ENCODE measurements around the gene CCDC117.

The CCDC117 gene

GRCh38 chr22:28795932-28796856, 23.7 kb downstream of the CCDC117 start:
- no peaks in the 10 kb centered on the region for H3K27me3 ChIP-seq (ENCODE audit: insufficient read depth, low read length)
- no peak overlapping the region for H4K8ac ChIP-seq (ENCODE audit: low read depth, low read length)
- no peak overlapping the region for H3K4me3 ChIP-seq (ENCODE audit: low read depth, low read length)
- H2BK5ac ChIP-seq (ENCODE audit: low read depth, low read length, poor library complexity), result no peak overlapping the region
- no peaks in the 10 kb centered on the region for H3K9me3 ChIP-seq (ENCODE audit: insufficient read depth, low read depth, low read length)
- no peak overlapping the region for H2AFZ ChIP-seq (ENCODE audit: insufficient read depth, low read length, poor library complexity)
- H2AK5ac ChIP-seq (ENCODE audit: low read length), result no peak overlapping the region
- DNase-seq, result no peak
- no CpG with 5 or more reads among the region's 5 CpGs for WGBS (ENCODE audit: extremely low coverage, insufficient coverage, insufficient read length)
- no peak overlapping the region for H3K23ac ChIP-seq (ENCODE audit: low read length)
- no peak overlapping the region for H3K14ac ChIP-seq (ENCODE audit: low read length)
- H3K4ac ChIP-seq (ENCODE audit: low read depth, low read length), result no peak overlapping the region
- no peak overlapping the region for H4K12ac ChIP-seq (ENCODE audit: low read depth, low read length)
- H2BK120ac ChIP-seq (ENCODE audit: insufficient read depth, low read length, poor library complexity), result no peak overlapping the region
- no peak overlapping the region for H3K4me2 ChIP-seq (ENCODE audit: low read length)
- peaks cover 14% of the 10 kb centered on the region for H3K79me1 ChIP-seq (ENCODE audit: low read length)
- H3K18ac ChIP-seq (ENCODE audit: low read length), result no peak overlapping the region
- H4K91ac ChIP-seq (ENCODE audit: low read depth, low read length), result no peak overlapping the region
- no peak overlapping the region for H3K27ac ChIP-seq (ENCODE audit: low read depth, low read length)
- H3K9ac ChIP-seq (ENCODE audit: low read length), result peak overlapping the region; percentile 70
- H2BK12ac ChIP-seq (ENCODE audit: low read length), result no peak overlapping the region
- H3K36me3 ChIP-seq (ENCODE audit: control insufficient read depth in 1 of 2, insufficient read depth in 2 of 2, low read length in 2 of 2), result peaks cover 20 to 25% of the 10 kb centered on the region in 2 experiments
- peaks cover 11% of the 10 kb centered on the region for H3K79me2 ChIP-seq (ENCODE audit: control insufficient read depth, insufficient read depth, low read length, poor library complexity)
- H3K4me1 ChIP-seq (ENCODE audit: control insufficient read depth in 1 of 2, insufficient read depth in 2 of 2, low read length in 2 of 2), result no peaks in the 10 kb centered on the region

DNA sequence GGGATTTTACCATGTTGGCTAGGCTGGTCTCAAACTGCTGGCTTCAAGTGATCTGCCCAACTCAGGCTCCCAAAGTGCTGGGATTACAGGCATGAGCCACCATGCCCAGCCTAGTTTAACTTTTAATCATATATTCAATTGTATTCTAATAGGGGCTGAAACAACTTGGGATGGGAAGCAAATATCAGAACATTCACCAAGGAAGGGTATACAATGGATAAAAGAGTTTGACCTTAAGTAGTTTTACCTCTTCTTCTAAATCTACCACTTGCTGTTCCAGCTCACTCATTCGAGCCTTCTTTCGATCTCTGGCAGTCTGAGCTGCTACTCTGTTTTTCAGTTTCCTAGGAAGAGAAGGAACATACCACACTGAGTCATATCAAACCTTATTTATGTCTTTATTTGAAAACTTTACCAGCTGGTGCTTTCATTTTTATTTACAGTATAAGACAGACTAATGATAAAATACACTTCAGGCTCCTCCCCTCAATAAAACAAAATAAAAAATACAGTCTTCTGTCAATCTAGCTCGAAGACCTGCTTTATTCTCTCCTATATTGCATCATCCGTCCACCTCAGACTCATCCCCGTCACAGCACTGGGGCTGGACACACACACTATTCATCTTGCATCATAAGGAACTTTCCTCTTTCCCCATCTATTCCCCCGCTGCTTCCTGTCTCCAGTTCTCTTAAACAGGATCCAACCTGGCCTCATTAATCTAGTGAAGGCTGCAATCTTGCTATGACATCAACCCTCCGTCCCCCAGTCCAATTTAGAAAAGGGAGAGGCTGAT, 26.5 kb downstream of the CCDC117 start:
- Histone ChIP-seq H3K79me1 (ENCODE audit: low read length) (peaks cover 14% of the 10 kb centered on the region), H4K12ac (ENCODE audit: low read depth, low read length) (peak overlapping the region; percentile 64), H3K18ac (ENCODE audit: low read length) (no peak overlapping the region), H3K23ac (ENCODE audit: low read length) (no peak overlapping the region), H3K36me3 (ENCODE audit: control insufficient read depth in 1 of 2, insufficient read depth in 2 of 2, low read length in 2 of 2) (peaks cover 20 to 25% of the 10 kb centered on the region in 2 experiments), H3K14ac (ENCODE audit: low read length) (peak overlapping the region; percentile 64), H3K4me3 (ENCODE audit: low read depth, low read length) (peak overlapping the region; percentile 88), H3K27ac (ENCODE audit: low read depth, low read length) (peak overlapping the region; percentile 89), H3K79me2 (ENCODE audit: control insufficient read depth, insufficient read depth, low read length, poor library complexity) (peaks cover 11% of the 10 kb centered on the region), H2BK120ac (ENCODE audit: insufficient read depth, low read length, poor library complexity) (no peak overlapping the region), H2BK12ac (ENCODE audit: low read length) (no peak overlapping the region), H3K9ac (ENCODE audit: low read length) (peak overlapping the region; percentile 94), H3K4me1 (ENCODE audit: control insufficient read depth in 1 of 2, insufficient read depth in 2 of 2, low read length in 2 of 2) (peaks cover 0 to 2% of the 10 kb centered on the region in 2 experiments), H2BK5ac (ENCODE audit: low read depth, low read length, poor library complexity) (no peak overlapping the region), H3K27me3 (ENCODE audit: insufficient read depth, low read length) (no peaks in the 10 kb centered on the region), H2AFZ (ENCODE audit: insufficient read depth, low read length, poor library complexity) (no peak overlapping the region), H3K4ac (ENCODE audit: low read depth, low read length) (peak overlapping the region; percentile 98), H3K4me2 (ENCODE audit: low read length) (peak overlapping the region; percentile 68), H4K91ac (ENCODE audit: low read depth, low read length) (peak overlapping the region; percentile 56), H2AK5ac (ENCODE audit: low read length) (no peak overlapping the region), H3K9me3 (ENCODE audit: insufficient read depth, low read depth, low read length) (no peaks in the 10 kb centered on the region), H4K8ac (ENCODE audit: low read depth, low read length) (peak overlapping the region; percentile 36)
- peak; percentile 78 to 84 for DNase-seq
- WGBS (ENCODE audit: extremely low coverage, insufficient coverage, insufficient read length), result no CpG with 5 or more reads among the region's 7 CpGs

DNA sequence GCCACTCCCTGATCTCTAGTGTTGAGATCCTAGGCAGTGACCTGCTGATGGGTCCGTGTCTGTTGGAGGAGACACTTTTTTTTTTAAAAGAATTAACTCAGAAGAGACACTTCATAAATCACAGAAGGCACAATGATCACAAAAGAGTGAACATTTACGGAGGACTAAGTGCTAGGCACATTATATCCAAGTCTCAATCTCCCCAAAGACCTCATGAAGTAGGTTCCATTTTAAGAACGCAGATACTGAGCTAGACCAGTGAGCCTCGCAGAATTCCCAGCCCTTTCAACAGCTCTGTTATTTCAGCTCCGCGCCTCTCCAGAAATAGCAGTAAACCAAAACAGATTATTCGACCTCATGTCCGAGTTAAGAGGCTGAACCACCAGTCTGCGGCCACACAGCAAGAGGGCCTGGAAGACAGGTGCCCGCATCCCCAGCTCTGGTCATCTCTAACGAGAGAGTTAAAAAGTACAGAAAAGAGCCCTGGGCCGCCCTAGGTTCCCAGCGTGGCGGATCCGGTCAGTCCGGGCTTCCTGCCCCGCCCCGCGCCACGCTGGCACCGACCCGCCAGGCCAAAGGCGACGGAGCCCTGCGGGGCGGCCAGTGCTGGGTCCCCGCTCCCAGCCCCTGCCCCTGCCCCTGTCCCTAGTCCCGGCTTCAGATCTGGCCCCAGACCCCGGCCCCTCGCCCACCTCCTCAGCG, 27.3 kb downstream of the CCDC117 start:
- Histone ChIP-seq H3K79me2 (ENCODE audit: control insufficient read depth, insufficient read depth, low read length, poor library complexity) (peaks cover 11% of the 10 kb centered on the region), H3K4me2 (ENCODE audit: low read length) (peak overlapping the region; percentile 68), H4K91ac (ENCODE audit: low read depth, low read length) (peak overlapping the region; percentile 99), H2BK120ac (ENCODE audit: insufficient read depth, low read length, poor library complexity) (peak overlapping the region; percentile 98), H2BK12ac (ENCODE audit: low read length) (no peak overlapping the region), H3K18ac (ENCODE audit: low read length) (peak overlapping the region; percentile 99), H2AFZ (ENCODE audit: insufficient read depth, low read length, poor library complexity) (peak overlapping the region; percentile 50), H4K8ac (ENCODE audit: low read depth, low read length) (peak overlapping the region; percentile 98), H3K23ac (ENCODE audit: low read length) (no peak overlapping the region), H3K4ac (ENCODE audit: low read depth, low read length) (peak overlapping the region; percentile 98), H3K79me1 (ENCODE audit: low read length) (peaks cover 14% of the 10 kb centered on the region), H3K27me3 (ENCODE audit: insufficient read depth, low read length) (no peaks in the 10 kb centered on the region), H3K9ac (ENCODE audit: low read length) (peak overlapping the region; percentile 94), H2BK5ac (ENCODE audit: low read depth, low read length, poor library complexity) (peak overlapping the region; percentile 99), H3K36me3 (ENCODE audit: control insufficient read depth in 1 of 2, insufficient read depth in 2 of 2, low read length in 2 of 2) (peaks cover 20 to 25% of the 10 kb centered on the region in 2 experiments), H3K4me3 (ENCODE audit: low read depth, low read length) (peak overlapping the region; percentile 88), H3K4me1 (ENCODE audit: control insufficient read depth in 1 of 2, insufficient read depth in 2 of 2, low read length in 2 of 2) (peaks cover 0 to 2% of the 10 kb centered on the region in 2 experiments), H3K27ac (ENCODE audit: low read depth, low read length) (peak overlapping the region; percentile 89), H3K9me3 (ENCODE audit: insufficient read depth, low read depth, low read length) (no peaks in the 10 kb centered on the region), H2AK5ac (ENCODE audit: low read length) (peak overlapping the region; percentile 95), H3K14ac (ENCODE audit: low read length) (peak overlapping the region; percentile 99), H4K12ac (ENCODE audit: low read depth, low read length) (peak overlapping the region; percentile 93)
- DNase-seq, result peak; percentile 68 to 78
- no CpG with 5 or more reads among the region's 31 CpGs for WGBS (ENCODE audit: extremely low coverage, insufficient coverage, insufficient read length)

All from trophoblast cell (in vitro differentiated cells and primary cell).